Effector CD8-positive, alpha-beta T cell (primary cell): ENCODE measurements around the gene RTKN.
A peak's percentile ranks its signal among the peaks of the same experiment; 100 is the strongest.
"Not testable (repeated sequence)": the region's sequence is repeated elsewhere in the genome, so short reads cannot be mapped to it uniquely, and the experiment has no call there.

Experiments
- DNase-seq: peaks from one replicate; lab custom pipeline; 2025; lab: John Stamatoyannopoulos, UW

RTKN gene

GRCh38 chr2:74439373-74439772, 2.4 kb downstream of the RTKN start:
- DNase-seq: no peak

GRCh38 chr2:74438248-74438647, 3.5 kb downstream of the RTKN start:
- DNase-seq: no peak

- no peak for DNase-seq
Measured at GRCh38 chr2:74436848-74437695, 4.7 kb downstream of the RTKN start.

GRCh38 chr2:74436111-74436805, 5.5 kb downstream of the RTKN start:
- no peak for DNase-seq

GRCh38 chr2:74430502-74430901, 11.2 kb downstream of the RTKN start:
- DNase-seq: no peak

GRCh38 chr2:74429487-74430451, 12.0 kb downstream of the RTKN start:
- no peak for DNase-seq

- DNase-seq: no peak
Measured at GRCh38 chr2:74428675-74429074, 13.1 kb downstream of the RTKN start.

- DNase-seq: no peak
Measured at GRCh38 chr2:74427551-74427950, 14.2 kb downstream of the RTKN start.

- DNase-seq: no peak
Measured at GRCh38 chr2:74426181-74426758, 15.5 kb downstream of the RTKN start.

- DNase-seq: no peak
Measured at GRCh38 chr2:74425523-74425922, 16.2 kb downstream of the RTKN start.

- no peak for DNase-seq
Measured at GRCh38 chr2:74424995-74425406, 16.7 kb downstream of the RTKN start.

- no peak for DNase-seq
Measured at GRCh38 chr2:74424139-74424992, 17.4 kb downstream of the RTKN start.

GRCh38 chr2:74423231-74424095, 18.3 kb downstream of the RTKN start:
- no peak for DNase-seq

- peak; percentile 76 for DNase-seq
Measured at GRCh38 chr2:74421221-74421870, 20.4 kb downstream of the RTKN start, which contains the start of the genes C2orf81 and WDR54. C2orf81 (minus strand) TSS chr2:74421619; CDS start chr2:74421560, 59 bp downstream. WDR54 (plus strand) TSS chr2:74421730; CDS start chr2:74422154, 424 bp downstream.

- DNase-seq: not testable (repeated sequence)
Measured at GRCh38 chr2:74420443-74421103, 21.2 kb downstream of the RTKN start.

GRCh38 chr2:74420006-74420405, 21.7 kb downstream of the RTKN start:
- DNase-seq: no peak

- DNase-seq: no peak
Measured at GRCh38 chr2:74419345-74419744, 22.4 kb downstream of the RTKN start.

- no peak for DNase-seq
Measured at GRCh38 chr2:74418312-74418711, 23.4 kb downstream of the RTKN start.
